ENCODE results near the gene CDKN2A.
A peak's percentile ranks its signal among the peaks of the same experiment; 100 is the strongest.

CDKN2A gene

GRCh38 chr9:22005702-22006606 is 11.8 kb upstream of the CDKN2A start:
- DNase-seq (ENCODE audit: low read depth in 2 of 2) = no peak

GRCh38 chr9:22005021-22005701 is 11.0 kb upstream of the CDKN2A start:
- DNase-seq (ENCODE audit: low read depth in 2 of 2) = no peak

- no peak for DNase-seq (ENCODE audit: low read depth in 2 of 2)
These were observed 7.8 kb upstream of the CDKN2A start for GRCh38 chr9:22002038-22002437.

- no peak for DNase-seq (ENCODE audit: low read depth in 2 of 2)
These were observed 3.8 kb upstream of the CDKN2A start for GRCh38 chr9:21998026-21998425.

- no peak for DNase-seq (ENCODE audit: low read depth in 2 of 2)
These were observed 3.3 kb upstream of the CDKN2A start for GRCh38 chr9:21997480-21997879.

- DNase-seq (ENCODE audit: low read depth in 2 of 2) = no peak
These were observed 2.7 kb upstream of the CDKN2A start for GRCh38 chr9:21996858-21997257.

- DNase-seq (ENCODE audit: low read depth in 2 of 2) = no peak
These were observed 2.2 kb upstream of the CDKN2A start for GRCh38 chr9:21996438-21996837.

GRCh38 chr9:21995666-21996398 is 1.6 kb upstream of the CDKN2A start:
- DNase-seq (ENCODE audit: low read depth in 2 of 2) = no peak

- peak in 1 of 2 experiments; percentile 52 for DNase-seq (ENCODE audit: low read depth in 2 of 2)
These were observed 944 bp upstream of the CDKN2A start for GRCh38 chr9:21995006-21995665.

GRCh38 chr9:21994556-21995005 is 389 bp upstream of the CDKN2A start, which contains the start of gene CDKN2B-AS1:
Gene CDKN2B-AS1, plus strand, starts transcription at chr9:21994791.
- DNase-seq (ENCODE audit: low read depth in 2 of 2) = peak in 1 of 2 experiments; percentile 28

GRCh38 chr9:21993007-21993406 is 1.2 kb downstream of the CDKN2A start:
- no peak for DNase-seq (ENCODE audit: low read depth in 2 of 2)

GRCh38 chr9:21991072-21991959 is 2.9 kb downstream of the CDKN2A start:
- no peak for DNase-seq (ENCODE audit: low read depth in 2 of 2)

GRCh38 chr9:21989440-21990189 is 4.6 kb downstream of the CDKN2A start:
- DNase-seq (ENCODE audit: low read depth in 2 of 2) = no peak

- DNase-seq (ENCODE audit: low read depth in 2 of 2) = no peak
These were observed 5.9 kb downstream of the CDKN2A start for GRCh38 chr9:21988056-21988990.

GRCh38 chr9:21985964-21986667 is 8.1 kb downstream of the CDKN2A start:
- no peak for DNase-seq (ENCODE audit: low read depth in 2 of 2)

GRCh38 chr9:21984101-21984500 is 10.1 kb downstream of the CDKN2A start:
- no peak for DNase-seq (ENCODE audit: low read depth in 2 of 2)

GRCh38 chr9:21983561-21983935 is 10.6 kb downstream of the CDKN2A start:
- DNase-seq (ENCODE audit: low read depth in 2 of 2) = no peak

All from stimulated activated CD4-positive, alpha-beta T cell treated with anti-CD3 and anti-CD28 coated beads, Interleukin-12 subunit alpha, Interleukin-12 subunit beta, amount 100 ng/mL, for 24 hours (primary cell).